Kidney tubule cell (primary cell): ENCODE data around the gene E2F8.
"Not testable (repeated sequence)": the region's sequence is repeated elsewhere in the genome, so short reads cannot be mapped to it uniquely, and the experiment has no call there.

ENCODE experiments used
- DNase-seq: peaks from one replicate; pipeline ENCODE4 v3.0.0-alpha.2; 2018; ENCODE audit warnings: low spot score

Gene E2F8

GRCh38 chr11:19240420-19241259, at the start of gene E2F8:
E2F8 (minus strand) TSS chr11:19240945; CDS start chr11:19240121, 824 bp downstream.
- peak; percentile 96 for DNase-seq

- DNase-seq = no peak
Measured at GRCh38 chr11:19290356-19290755, 49.6 kb upstream of the E2F8 start.

- DNase-seq = no peak
Measured at GRCh38 chr11:19288256-19288655, 47.5 kb upstream of the E2F8 start.

- no peak for DNase-seq
Measured at GRCh38 chr11:19286411-19286810, 45.7 kb upstream of the E2F8 start.

GRCh38 chr11:19284881-19285280, 44.1 kb upstream of the E2F8 start:
- DNase-seq = no peak

GRCh38 chr11:19283991-19284390, 43.2 kb upstream of the E2F8 start:
- no peak for DNase-seq

- no peak for DNase-seq
Measured at GRCh38 chr11:19281555-19281954, 40.8 kb upstream of the E2F8 start.

GRCh38 chr11:19281041-19281440, 40.3 kb upstream of the E2F8 start:
- no peak for DNase-seq

- DNase-seq = no peak
Measured at GRCh38 chr11:19279451-19279850, 38.7 kb upstream of the E2F8 start.

GRCh38 chr11:19276859-19277808, 36.4 kb upstream of the E2F8 start:
- DNase-seq = peak; percentile 79

GRCh38 chr11:19275496-19275895, 34.8 kb upstream of the E2F8 start:
- DNase-seq = peak; percentile 78

GRCh38 chr11:19273219-19273618, 32.5 kb upstream of the E2F8 start:
- not testable (repeated sequence) for DNase-seq

GRCh38 chr11:19268909-19269308, 28.2 kb upstream of the E2F8 start:
- DNase-seq = no peak

GRCh38 chr11:19267567-19267966, 26.8 kb upstream of the E2F8 start:
- DNase-seq = no peak

- no peak for DNase-seq
Measured at GRCh38 chr11:19263333-19263732, 22.6 kb upstream of the E2F8 start.

- peak; percentile 66 for DNase-seq
Measured at GRCh38 chr11:19259487-19260345, 19.0 kb upstream of the E2F8 start.

- DNase-seq = peak; percentile 88
Measured at GRCh38 chr11:19258641-19259230, 18.0 kb upstream of the E2F8 start.

- not testable (repeated sequence) for DNase-seq
Measured at GRCh38 chr11:19254441-19254840, 13.7 kb upstream of the E2F8 start.

GRCh38 chr11:19253817-19254216, 13.1 kb upstream of the E2F8 start:
- no peak for DNase-seq

- no peak for DNase-seq
Measured at GRCh38 chr11:19253153-19253745, 12.5 kb upstream of the E2F8 start.
